Aorta (tissue), 5 donors: Measurements from ENCODE around the gene FAM111A. TPM values are rescaled to one million over a fixed set of nuclear protein-coding genes. Genes with fewer than 3 reads are reported as not detected.

Experiments used
- ATAC-seq: fragments of 200-7000 bp; cut with Tn5 transposase; one replicate; pipeline ENCODE4 v1.9.1; 2022; ENCODE audit warnings: moderate library complexity; ENCODE audit not compliant: low FRiP score
- DNase-seq, 2 donors: peaks; one replicate each; pipeline ENCODE4 v3.0.0-alpha.2; 2020
- H3K27ac ChIP-seq, 2 donors: one replicate each; pipeline ENCODE4 v1.5.1; 2013; ENCODE audit warnings: low read length in 2 of 2, mild to moderate bottlenecking in 2 of 2, moderate library complexity in 2 of 2, control low read depth in 1 of 2, inconsistent platforms in 1 of 2, low read depth in 1 of 2
- H3K27me3 ChIP-seq, 2 donors: one replicate each; pipeline ENCODE4 v1.6.1; 2013; ENCODE audit warnings: control low read depth in 1 of 2, low read length in 1 of 2, mild to moderate bottlenecking in 1 of 2, moderate library complexity in 1 of 2; ENCODE audit not compliant: insufficient read depth in 2 of 2, control insufficient read depth in 1 of 2
- H3K36me3 ChIP-seq, 2 donors: one replicate each; pipeline ENCODE4 v1.6.1; 2013; ENCODE audit warnings: control low read depth in 1 of 2, low read length in 1 of 2, mild to moderate bottlenecking in 1 of 2; ENCODE audit not compliant: insufficient read depth in 2 of 2, control insufficient read depth in 1 of 2
- H3K4me1 ChIP-seq, 2 donors: one replicate each; pipeline ENCODE4 v1.6.1; 2013; ENCODE audit warnings: low read length in 2 of 2, control low read depth in 1 of 2, mild to moderate bottlenecking in 1 of 2, moderate library complexity in 1 of 2; ENCODE audit not compliant: insufficient read depth in 2 of 2, control insufficient read depth in 1 of 2
- H3K4me3 ChIP-seq, 2 donors: one replicate each; pipeline ENCODE4 v1.5.1; 2013; ENCODE audit warnings: low read length in 2 of 2, control low read depth in 1 of 2, mild to moderate bottlenecking in 1 of 2
- H3K9me3 ChIP-seq: one replicate; pipeline ENCODE4 v1.6.1; 2013; ENCODE audit warnings: mild to moderate bottlenecking, low read length; ENCODE audit not compliant: control insufficient read depth
- WGBS, 2 donors: extraction: QIAGEN DNeasy Blood & Tissue Kit; methylation state at CpG; one replicate each; pipeline ENCODE4 v1.1.7; 2013; 5-methylcytosine and 5-hydroxymethylcytosine counted together
- intact Hi-C, 2 donors: fragments of 100-400 bp; cut with DNase I; formaldehyde crosslinking; loops; one replicate each; pipeline versions ENCODE4 v1.14.2 to v1.15.0; 2022
- polyA plus RNA-seq, 2 donors: library from polyadenylated mRNA; stranded (reverse); fragments of 200-250 nt; gene quantifications; one replicate each; pipeline ENCODE4 v1.2.3, GENCODE V29; 2013
- total RNA-seq, 2 donors: library from RNA; stranded (reverse); fragmentation: NEBNext Ultra II Directional; extraction: Animal tissue kit (Norgen Biotek cat#: 25700); gene quantifications; one replicate each; pipeline ENCODE4 v1.2.1, GENCODE V29; 2021
- donor health status: healthy with polysubstance abuse.
- donor health status: Bipolar disorder and iron deficiency.
- donor health status: DM: no; HTN: no; CAD: no.
- donor health status: DM: no; HTN: no; CAD: no.
- donor health status: DM: yes; HTN: yes; CAD: no.

Gene FAM111A
- total and polyA plus RNA-seq, 4 donors: 5.8 to 49.0 (median 24.3) TPM

GRCh38 chr11:59196777-59197176, 54.1 kb downstream of the FAM111A start:
- intact Hi-C loops: no loop called here
- WGBS, 2 donors: 94 to 98% methylated on average over 2 of the region's 2 CpGs
- no peak for ATAC-seq
- peaks cover 0 to 2% of the 10 kb centered on the region in 2 donors for H3K36me3 ChIP-seq
- peaks cover 0 to 14% of the 10 kb centered on the region in 2 donors for H3K4me1 ChIP-seq
- no peak for DNase-seq
- no peaks in the 10 kb centered on the region for H3K9me3 ChIP-seq
- H3K4me3 ChIP-seq: no peak overlapping the region
- no peaks in the 10 kb centered on the region for H3K27me3 ChIP-seq
- no peak overlapping the region for H3K27ac ChIP-seq

GRCh38 chr11:59197991-59198390, 55.3 kb downstream of the FAM111A start:
- no peak overlapping the region for H3K4me3 ChIP-seq
- ATAC-seq: peak; percentile 90
- H3K9me3 ChIP-seq: no peaks in the 10 kb centered on the region
- DNase-seq: peak; percentile 94 to 98
- WGBS, 2 donors: 1 to 2% methylated on average over 9 of the region's 9 CpGs
- H3K27me3 ChIP-seq: no peaks in the 10 kb centered on the region
- H3K4me1 ChIP-seq: peaks cover 0 to 14% of the 10 kb centered on the region in 2 donors
- H3K36me3 ChIP-seq: no peaks in the 10 kb centered on the region
- peak overlapping the region in 1 of 2 donors; percentile 4 for H3K27ac ChIP-seq
- intact Hi-C loops: no loop called here

- Histone ChIP-seq H3K9me3 (no peaks in the 10 kb centered on the region), H3K36me3 (no peaks in the 10 kb centered on the region), H3K27me3 (no peaks in the 10 kb centered on the region), H3K4me1 (peaks cover 0 to 14% of the 10 kb centered on the region in 2 donors), H3K4me3 (no peak overlapping the region), H3K27ac (no peak overlapping the region)
- intact Hi-C loops: no loop called here
- 93 to 94% methylated on average over 2 of the region's 2 CpGs for WGBS, 2 donors
- DNase-seq: no peak
- no peak for ATAC-seq
Measured at GRCh38 chr11:59198726-59199125, 56.1 kb downstream of the FAM111A start.

GRCh38 chr11:59199546-59200422, 57.1 kb downstream of the FAM111A start:
- intact Hi-C loops: no loop called here
- Histone ChIP-seq H3K27me3 (no peaks in the 10 kb centered on the region), H3K9me3 (no peaks in the 10 kb centered on the region), H3K4me3 (no peak overlapping the region), H3K36me3 (no peaks in the 10 kb centered on the region), H3K27ac (no peak overlapping the region), H3K4me1 (peaks cover 0 to 14% of the 10 kb centered on the region in 2 donors)
- WGBS, 2 donors: 66 to 71% methylated on average over 14 of the region's 14 CpGs
- ATAC-seq (no peak), DNase-seq (peak in 1 of 2 donors; percentile 63)

GRCh38 chr11:59200423-59200746, 57.7 kb downstream of the FAM111A start:
- Histone ChIP-seq H3K27ac (no peak overlapping the region), H3K4me1 (peaks cover 0 to 14% of the 10 kb centered on the region in 2 donors), H3K4me3 (no peak overlapping the region), H3K27me3 (no peaks in the 10 kb centered on the region), H3K36me3 (no peaks in the 10 kb centered on the region), H3K9me3 (no peaks in the 10 kb centered on the region)
- WGBS, 2 donors: 13 to 27% methylated on average over 4 of the region's 4 CpGs
- DNase-seq: no peak
- intact Hi-C loops: no loop called here
- peak; percentile 45 for ATAC-seq

- WGBS, 2 donors: 95 to 96% methylated on average over 3 of the region's 3 CpGs
- Histone ChIP-seq H3K36me3 (no peaks in the 10 kb centered on the region), H3K27ac (no peak overlapping the region), H3K27me3 (no peaks in the 10 kb centered on the region), H3K4me1 (peaks cover 0 to 14% of the 10 kb centered on the region in 2 donors), H3K9me3 (no peaks in the 10 kb centered on the region), H3K4me3 (no peak overlapping the region)
- intact Hi-C loops: no loop called here
- DNase-seq (no peak), ATAC-seq (no peak)
Measured at GRCh38 chr11:59201353-59201752, 58.7 kb downstream of the FAM111A start.

Other genes with a start within 250 kb of the FAM111A start
- not detected for gene GLYATL1, start 203.4 kb upstream of the FAM111A start, total RNA-seq
- gene GLYATL1, start 203.4 kb upstream of the FAM111A start, polyA plus RNA-seq: not detected
- gene GLYATL1B, start 56.5 kb upstream of the FAM111A start, total RNA-seq: not detected
- gene GLYATL1B, start 56.5 kb upstream of the FAM111A start, polyA plus RNA-seq: not detected
- gene FAM111B, start 35.6 kb upstream of the FAM111A start, total RNA-seq: under 1 TPM; 0.65 to 0.87 TPM
- gene FAM111B, start 35.6 kb upstream of the FAM111A start, polyA plus RNA-seq: under 1 TPM; 0.20 to 0.25 TPM
- gene DTX4, start 29.3 kb downstream of the FAM111A start, total RNA-seq: 1 to 10 TPM; 2.6 to 7.1 TPM
- gene DTX4, start 29.3 kb downstream of the FAM111A start, polyA plus RNA-seq: 10 to 100 TPM in 1 of 2 donors, 1 to 10 TPM in 1; 4.0 to 10.0 TPM
- 10 to 100 TPM; 27.0 to 27.1 TPM for gene MPEG1, start 70.1 kb downstream of the FAM111A start, total RNA-seq
- 10 to 100 TPM in 1 of 2 donors, 1 to 10 TPM in 1; 4.3 to 23.0 TPM for gene MPEG1, start 70.1 kb downstream of the FAM111A start, polyA plus RNA-seq
- not detected for gene OR5AN1, start 216.0 kb downstream of the FAM111A start, total RNA-seq
- not detected for gene OR5AN1, start 216.0 kb downstream of the FAM111A start, polyA plus RNA-seq